WTC11 (cell line): ENCODE measurements around the gene ACOX3. TPM values are rescaled to one million over a fixed set of nuclear protein-coding genes. Genes with fewer than 3 reads are reported as not detected.

Experiments used
- ATAC-seq: fragments of 200-7000 bp; cut with Tn5 transposase; 2 replicates; pipeline ENCODE4 v1.10.0; 2021; ENCODE audit warnings: mild to moderate bottlenecking, moderate library complexity
- CTCF ChIA-PET: fragments of 300-600 bp; sonication (Branson Sonifier 250); formaldehyde crosslinking; loops from one replicate; lab custom pipeline; 2021; ENCODE audit warnings: antibody characterized with exemption; lab: Charles Lee
- POLR2A ChIA-PET: fragments of 350-600 bp; sonication (Branson Sonifier 250); formaldehyde crosslinking; loops from one replicate; lab custom pipeline; 2021; ENCODE audit warnings: antibody characterized with exemption; lab: Charles Lee
- DNase-seq: peaks from one replicate; pipeline ENCODE4 v3.0.0; 2021; ENCODE audit warnings: low spot score
- H3K27ac Mint-ChIP-seq: 2 replicates; pipeline ENCODE4 v1.8.0; 2021; ENCODE audit warnings: mixed read lengths
- H3K27me3 Mint-ChIP-seq: 2 replicates; pipeline ENCODE4 v1.8.0; 2021; ENCODE audit warnings: low read depth, mild to moderate bottlenecking, moderate library complexity, mixed read lengths
- H3K36me3 Mint-ChIP-seq: 2 replicates; pipeline ENCODE4 v1.8.0; 2021; ENCODE audit warnings: mixed read lengths
- H3K4me1 Mint-ChIP-seq: 2 replicates; pipeline ENCODE4 v1.8.0; 2022; ENCODE audit warnings: mixed read lengths
- H3K4me3 Mint-ChIP-seq: 2 replicates; pipeline ENCODE4 v1.8.0; 2021; ENCODE audit warnings: mild to moderate bottlenecking, moderate library complexity, mixed read lengths
- H3K9me3 Mint-ChIP-seq: 2 replicates; pipeline ENCODE4 v1.8.0; 2021; ENCODE audit warnings: mixed read lengths
- ATF6 ChIP-seq: sonication (generic); formaldehyde crosslinking; IDR thresholded peaks from 2 replicates; pipeline ENCODE4 v1.8.1; 2023; ENCODE audit warnings: mild to moderate bottlenecking, missing genetic modification reagents
- CTCF ChIP-seq: fragments of 200-600 bp; IDR thresholded peaks from 2 replicates; pipeline ENCODE4 v1.8.0; 2022; ENCODE audit warnings: antibody characterized with exemption
- ESRRA ChIP-seq: sonication (generic); formaldehyde crosslinking; IDR thresholded peaks from 2 replicates; pipeline ENCODE4 v1.8.1; 2022; ENCODE audit warnings: mild to moderate bottlenecking, missing genetic modification reagents, borderline replicate concordance
- GRHL2 ChIP-seq: fragments of 250-450 bp; sonication (Bioruptor Pico); IDR thresholded peaks from 2 replicates; pipeline ENCODE4 v1.8.0; 2022; ENCODE audit warnings: mild to moderate bottlenecking, moderate library complexity; ENCODE audit not compliant: insufficient replicate concordance, severe bottlenecking
- GTF2I ChIP-seq: fragments of 250-450 bp; sonication (Bioruptor Pico); conservative IDR thresholded peaks from 2 replicates; pipeline ENCODE4 v1.4.0; 2021; ENCODE audit warnings: mild to moderate bottlenecking
- JAZF1 ChIP-seq: fragments of 250-450 bp; sonication (Bioruptor Pico); IDR thresholded peaks from 2 replicates; pipeline ENCODE4 v1.9.0; 2021; ENCODE audit warnings: moderate library complexity, mild to moderate bottlenecking, inconsistent platforms
- MXD4 ChIP-seq: fragments of 250-450 bp; sonication (Bioruptor Pico); IDR thresholded peaks from 2 replicates; pipeline ENCODE4 v1.8.0; 2021; ENCODE audit warnings: mild to moderate bottlenecking, moderate library complexity, borderline replicate concordance
- NR1H2 ChIP-seq: sonication (generic); formaldehyde crosslinking; IDR thresholded peaks from 2 replicates; pipeline ENCODE4 v1.9.0; 2021; ENCODE audit warnings: mild to moderate bottlenecking, moderate library complexity, missing genetic modification reagents
- SMAD4 ChIP-seq: sonication (generic); formaldehyde crosslinking; IDR thresholded peaks from 2 replicates; pipeline ENCODE4 v1.8.0; 2022; ENCODE audit warnings: mild to moderate bottlenecking, missing genetic modification reagents
- ZNF396 ChIP-seq: fragments of 250-450 bp; sonication (Bioruptor Pico); IDR thresholded peaks from 2 replicates; pipeline ENCODE4 v1.8.0; 2021; ENCODE audit warnings: mild to moderate bottlenecking, moderate library complexity, borderline replicate concordance
- ZNF532 ChIP-seq: fragments of 250-450 bp; sonication (Bioruptor Pico); IDR thresholded peaks from 2 replicates; pipeline ENCODE4 v1.9.0; 2021; ENCODE audit warnings: mild to moderate bottlenecking, borderline replicate concordance
- total RNA-seq: library from RNA; stranded (reverse); gene quantifications from 3 replicates; pipeline ENCODE4 v1.2.3, GENCODE V29; 2021
- TF ChIP-seq, protein P1 (sequence below): sonication (generic); formaldehyde crosslinking; IDR thresholded peaks from 2 replicates; pipeline ENCODE4 v1.8.0; 2022; ENCODE audit warnings: missing genetic modification reagents
- TF ChIP-seq, protein P2 (sequence below): sonication (generic); formaldehyde crosslinking; IDR thresholded peaks from 2 replicates; pipeline ENCODE4 v1.8.1; 2023; ENCODE audit warnings: mild to moderate bottlenecking, missing genetic modification reagents
- TF ChIP-seq, protein P3 (sequence below): sonication (generic); formaldehyde crosslinking; IDR thresholded peaks from 2 replicates; pipeline ENCODE4 v1.8.1; 2023; ENCODE audit warnings: mild to moderate bottlenecking, missing genetic modification reagents, borderline replicate concordance

ACOX3 gene
- total RNA-seq, 1 experiment from 2014 or later = 10.7 TPM

DNA sequence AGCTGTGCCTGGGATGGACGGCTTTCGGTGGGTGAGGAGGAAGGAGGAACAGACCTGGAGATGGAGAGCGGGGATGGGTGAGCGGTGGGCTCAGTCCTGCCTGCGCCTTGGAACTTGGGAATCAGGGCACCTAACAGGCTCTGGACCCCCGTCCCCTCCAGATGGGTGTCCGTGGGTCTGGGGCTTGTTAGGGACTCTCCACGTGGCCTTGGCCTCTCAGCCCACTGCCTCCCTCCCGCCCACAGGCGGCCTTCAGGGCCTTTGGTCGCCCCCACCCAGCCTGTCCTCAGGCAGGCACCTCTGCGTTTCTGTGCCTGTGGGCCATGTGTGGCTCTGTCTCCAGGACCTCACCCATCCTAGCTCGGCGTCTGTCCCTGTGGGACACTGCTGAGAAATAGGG is 29.0 kb upstream of the ACOX3 start (continued):
- TF ChIP-seq ZNF532 (CRISPR knock-in tag) = no peak
- TF ChIP-seq SMAD4 (CRISPR knock-in tag) = no peak

GRCh38 chr4:8468746-8469535 is 28.4 kb upstream of the ACOX3 start:
- ChIA-PET POLR2A (no interaction called here), CTCF (interaction anchor here (0.6 to 2.5 kb wide), 10 partner anchors 24 to 139 kb away, joined by 3 to 16 read pairs (median 6); partner anchors contain the start of gene CPZ)
- no peak overlapping the region for H3K4me3 Mint-ChIP-seq
- no peaks in the 10 kb centered on the region for H3K9me3 Mint-ChIP-seq
- 0 out of 2 replicates have a peak overlapping the region, but pooled peaks have one; percentile 24 for H3K27ac Mint-ChIP-seq
- peak; percentile 89 for DNase-seq
- TF ChIP-seq CTCF = peak; percentile 76
- TF ChIP-seq ZNF396 (CRISPR knock-in tag) = no peak
- TF ChIP-seq, protein P1, sequence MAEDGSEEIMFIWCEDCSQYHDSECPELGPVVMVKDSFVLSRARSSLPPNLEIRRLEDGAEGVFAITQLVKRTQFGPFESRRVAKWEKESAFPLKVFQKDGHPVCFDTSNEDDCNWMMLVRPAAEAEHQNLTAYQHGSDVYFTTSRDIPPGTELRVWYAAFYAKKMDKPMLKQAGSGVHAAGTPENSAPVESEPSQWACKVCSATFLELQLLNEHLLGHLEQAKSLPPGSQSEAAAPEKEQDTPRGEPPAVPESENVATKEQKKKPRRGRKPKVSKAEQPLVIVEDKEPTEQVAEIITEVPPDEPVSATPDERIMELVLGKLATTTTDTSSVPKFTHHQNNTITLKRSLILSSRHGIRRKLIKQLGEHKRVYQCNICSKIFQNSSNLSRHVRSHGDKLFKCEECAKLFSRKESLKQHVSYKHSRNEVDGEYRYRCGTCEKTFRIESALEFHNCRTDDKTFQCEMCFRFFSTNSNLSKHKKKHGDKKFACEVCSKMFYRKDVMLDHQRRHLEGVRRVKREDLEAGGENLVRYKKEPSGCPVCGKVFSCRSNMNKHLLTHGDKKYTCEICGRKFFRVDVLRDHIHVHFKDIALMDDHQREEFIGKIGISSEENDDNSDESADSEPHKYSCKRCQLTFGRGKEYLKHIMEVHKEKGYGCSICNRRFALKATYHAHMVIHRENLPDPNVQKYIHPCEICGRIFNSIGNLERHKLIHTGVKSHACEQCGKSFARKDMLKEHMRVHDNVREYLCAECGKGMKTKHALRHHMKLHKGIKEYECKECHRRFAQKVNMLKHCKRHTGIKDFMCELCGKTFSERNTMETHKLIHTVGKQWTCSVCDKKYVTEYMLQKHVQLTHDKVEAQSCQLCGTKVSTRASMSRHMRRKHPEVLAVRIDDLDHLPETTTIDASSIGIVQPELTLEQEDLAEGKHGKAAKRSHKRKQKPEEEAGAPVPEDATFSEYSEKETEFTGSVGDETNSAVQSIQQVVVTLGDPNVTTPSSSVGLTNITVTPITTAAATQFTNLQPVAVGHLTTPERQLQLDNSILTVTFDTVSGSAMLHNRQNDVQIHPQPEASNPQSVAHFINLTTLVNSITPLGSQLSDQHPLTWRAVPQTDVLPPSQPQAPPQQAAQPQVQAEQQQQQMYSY = no peak
- peak; percentile 94 for ATAC-seq
- peaks cover 25% of the 10 kb centered on the region for H3K36me3 Mint-ChIP-seq
- no peaks in the 10 kb centered on the region for H3K27me3 Mint-ChIP-seq
- 0 out of 2 replicates have a peak, but pooled peaks cover 2% of the 10 kb centered on the region for H3K4me1 Mint-ChIP-seq

- no peak for DNase-seq
- ChIA-PET POLR2A (no interaction called here), CTCF (interaction anchor here (0.7 kb wide), 1 partner anchor 75 kb away, joined by 3 read pairs; no protein-coding TSS in a partner anchor)
- Mint-ChIP-seq H3K27ac (no peak overlapping the region; the same call in 1 of the 2 replicates), H3K4me1 (peaks cover 8% of the 10 kb centered on the region; the same call in 1 of the 2 replicates), H3K9me3 (no peaks in the 10 kb centered on the region), H3K36me3 (peaks cover 28% of the 10 kb centered on the region), H3K27me3 (no peaks in the 10 kb centered on the region), H3K4me3 (no peak overlapping the region)
- no peak for ATAC-seq
- TF ChIP-seq, protein P2, sequence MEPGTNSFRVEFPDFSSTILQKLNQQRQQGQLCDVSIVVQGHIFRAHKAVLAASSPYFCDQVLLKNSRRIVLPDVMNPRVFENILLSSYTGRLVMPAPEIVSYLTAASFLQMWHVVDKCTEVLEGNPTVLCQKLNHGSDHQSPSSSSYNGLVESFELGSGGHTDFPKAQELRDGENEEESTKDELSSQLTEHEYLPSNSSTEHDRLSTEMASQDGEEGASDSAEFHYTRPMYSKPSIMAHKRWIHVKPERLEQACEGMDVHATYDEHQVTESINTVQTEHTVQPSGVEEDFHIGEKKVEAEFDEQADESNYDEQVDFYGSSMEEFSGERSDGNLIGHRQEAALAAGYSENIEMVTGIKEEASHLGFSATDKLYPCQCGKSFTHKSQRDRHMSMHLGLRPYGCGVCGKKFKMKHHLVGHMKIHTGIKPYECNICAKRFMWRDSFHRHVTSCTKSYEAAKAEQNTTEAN (CRISPR knock-in tag) = no peak
- TF ChIP-seq GRHL2 (CRISPR knock-in tag) (no peak), MXD4 (CRISPR knock-in tag) (no peak), JAZF1 (CRISPR knock-in tag) (no peak), ESRRA (CRISPR knock-in tag) (no peak), GTF2I (CRISPR knock-in tag) (no peak), ATF6 (CRISPR knock-in tag) (no peak), NR1H2 (no peak)
- TF ChIP-seq, protein P3, sequence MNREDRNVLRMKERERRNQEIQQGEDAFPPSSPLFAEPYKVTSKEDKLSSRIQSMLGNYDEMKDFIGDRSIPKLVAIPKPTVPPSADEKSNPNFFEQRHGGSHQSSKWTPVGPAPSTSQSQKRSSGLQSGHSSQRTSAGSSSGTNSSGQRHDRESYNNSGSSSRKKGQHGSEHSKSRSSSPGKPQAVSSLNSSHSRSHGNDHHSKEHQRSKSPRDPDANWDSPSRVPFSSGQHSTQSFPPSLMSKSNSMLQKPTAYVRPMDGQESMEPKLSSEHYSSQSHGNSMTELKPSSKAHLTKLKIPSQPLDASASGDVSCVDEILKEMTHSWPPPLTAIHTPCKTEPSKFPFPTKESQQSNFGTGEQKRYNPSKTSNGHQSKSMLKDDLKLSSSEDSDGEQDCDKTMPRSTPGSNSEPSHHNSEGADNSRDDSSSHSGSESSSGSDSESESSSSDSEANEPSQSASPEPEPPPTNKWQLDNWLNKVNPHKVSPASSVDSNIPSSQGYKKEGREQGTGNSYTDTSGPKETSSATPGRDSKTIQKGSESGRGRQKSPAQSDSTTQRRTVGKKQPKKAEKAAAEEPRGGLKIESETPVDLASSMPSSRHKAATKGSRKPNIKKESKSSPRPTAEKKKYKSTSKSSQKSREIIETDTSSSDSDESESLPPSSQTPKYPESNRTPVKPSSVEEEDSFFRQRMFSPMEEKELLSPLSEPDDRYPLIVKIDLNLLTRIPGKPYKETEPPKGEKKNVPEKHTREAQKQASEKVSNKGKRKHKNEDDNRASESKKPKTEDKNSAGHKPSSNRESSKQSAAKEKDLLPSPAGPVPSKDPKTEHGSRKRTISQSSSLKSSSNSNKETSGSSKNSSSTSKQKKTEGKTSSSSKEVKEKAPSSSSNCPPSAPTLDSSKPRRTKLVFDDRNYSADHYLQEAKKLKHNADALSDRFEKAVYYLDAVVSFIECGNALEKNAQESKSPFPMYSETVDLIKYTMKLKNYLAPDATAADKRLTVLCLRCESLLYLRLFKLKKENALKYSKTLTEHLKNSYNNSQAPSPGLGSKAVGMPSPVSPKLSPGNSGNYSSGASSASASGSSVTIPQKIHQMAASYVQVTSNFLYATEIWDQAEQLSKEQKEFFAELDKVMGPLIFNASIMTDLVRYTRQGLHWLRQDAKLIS = no peak
Measured at GRCh38 chr4:8467016-8467415, 26.5 kb upstream of the ACOX3 start.
